GM12891 (cell line): ENCODE results near the gene KCP.

Experiments used
- PAX5 ChIP-seq: IDR thresholded peaks from 2 replicates; pipeline ENCODE4 v1.6.1; 2011; ENCODE audit warnings: low read length, moderate library complexity, mild to moderate bottlenecking; ENCODE audit not compliant: insufficient read depth, severe bottlenecking
- POLR2A ChIP-seq: IDR thresholded peaks from 2 replicates; pipeline ENCODE4 v1.6.1; 2011; ENCODE audit warnings: low read depth, low read length, control low read depth
- POLR2AphosphoS5 ChIP-seq: IDR thresholded peaks from 2 replicates; pipeline ENCODE4 v1.6.1; 2011; ENCODE audit warnings: low read depth, low read length, control low read depth
- POU2F2 ChIP-seq: IDR thresholded peaks from 2 replicates; pipeline ENCODE4 v1.6.1; 2011; ENCODE audit warnings: low read depth, mild to moderate bottlenecking, control low read depth, low read length, moderate library complexity
- SPI1 ChIP-seq: IDR thresholded peaks from 2 replicates; pipeline ENCODE4 v1.6.1; 2011; ENCODE audit warnings: low read depth, low read length, control low read depth
- TAF1 ChIP-seq: IDR thresholded peaks from 2 replicates; pipeline ENCODE4 v1.6.1; 2011; ENCODE audit warnings: low read depth, low read length, control low read depth

- TF ChIP-seq POLR2AphosphoS5 (no peak), POLR2A (no peak), TAF1 (no peak), SPI1 (no peak), PAX5 (no peak), POU2F2 (no peak)
Measured at GRCh38 chr7:128833148-128833945, 77.2 kb downstream of the KCP start.
